Activated T-helper 1 cell treated with anti-CD3 and anti-CD28 coated beads, Interleukin-2, amount 50 U/mL, for 16 hours (primary cell): ENCODE measurements around the gene GNA12.

Source experiments
- DNase-seq, 2 donors: peaks; one replicate each; pipeline ENCODE4 v3.0.0-alpha.2; 2020; ENCODE audit warnings: low read depth in 1 of 2, low spot score in 1 of 2

GNA12 gene

GRCh38 chr7:2805213-2805944 lies 38.7 kb downstream of the GNA12 start:
- DNase-seq, result no peak

DNA sequence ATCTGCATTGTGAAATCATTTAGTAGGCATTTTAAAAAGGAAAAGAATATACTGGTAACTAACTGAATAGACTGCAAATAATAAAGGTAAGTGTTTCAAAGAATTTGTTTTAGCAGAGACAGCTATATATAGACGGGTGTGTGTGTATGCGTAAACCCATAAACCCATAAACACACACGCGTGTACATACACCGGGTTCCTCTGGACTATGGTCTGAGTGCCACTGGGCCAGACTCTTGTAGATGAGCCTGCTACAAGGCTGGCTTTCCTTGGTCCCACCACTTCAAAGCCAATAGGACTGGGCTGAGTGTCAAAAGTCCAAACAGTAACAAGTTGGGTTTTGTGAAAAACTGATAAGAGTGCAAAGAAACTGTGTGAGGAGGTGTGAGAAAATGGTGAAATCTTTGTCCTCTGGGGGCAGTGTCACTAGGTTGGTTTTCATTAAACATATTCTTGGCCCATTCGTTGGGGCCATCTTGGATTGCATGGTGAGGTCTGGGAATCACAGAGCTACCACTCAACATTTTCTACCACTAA lies 39.8 kb downstream of the GNA12 start:
- no peak for DNase-seq

DNA sequence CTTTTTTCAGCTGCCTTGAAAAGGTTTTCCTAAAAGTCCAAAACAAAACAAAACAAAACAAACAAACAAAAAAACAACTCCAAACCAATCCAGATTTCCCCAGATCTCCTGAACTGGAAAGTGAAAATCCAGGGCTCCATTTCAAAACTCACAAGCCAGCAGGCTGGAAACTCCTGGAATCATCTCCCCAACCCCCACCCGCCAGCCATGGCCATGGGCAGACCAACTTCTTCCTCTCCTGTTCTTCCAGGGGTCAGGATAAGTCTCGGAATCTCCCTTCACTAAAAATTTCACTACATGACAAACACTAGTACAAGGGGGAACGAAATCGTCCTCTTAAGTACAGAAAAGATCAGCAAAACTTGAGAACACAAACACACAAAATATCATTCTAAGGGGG lies 40.4 kb downstream of the GNA12 start:
- DNase-seq, result no peak

GRCh38 chr7:2803342-2803692 lies 40.8 kb downstream of the GNA12 start:
- no peak for DNase-seq

DNA sequence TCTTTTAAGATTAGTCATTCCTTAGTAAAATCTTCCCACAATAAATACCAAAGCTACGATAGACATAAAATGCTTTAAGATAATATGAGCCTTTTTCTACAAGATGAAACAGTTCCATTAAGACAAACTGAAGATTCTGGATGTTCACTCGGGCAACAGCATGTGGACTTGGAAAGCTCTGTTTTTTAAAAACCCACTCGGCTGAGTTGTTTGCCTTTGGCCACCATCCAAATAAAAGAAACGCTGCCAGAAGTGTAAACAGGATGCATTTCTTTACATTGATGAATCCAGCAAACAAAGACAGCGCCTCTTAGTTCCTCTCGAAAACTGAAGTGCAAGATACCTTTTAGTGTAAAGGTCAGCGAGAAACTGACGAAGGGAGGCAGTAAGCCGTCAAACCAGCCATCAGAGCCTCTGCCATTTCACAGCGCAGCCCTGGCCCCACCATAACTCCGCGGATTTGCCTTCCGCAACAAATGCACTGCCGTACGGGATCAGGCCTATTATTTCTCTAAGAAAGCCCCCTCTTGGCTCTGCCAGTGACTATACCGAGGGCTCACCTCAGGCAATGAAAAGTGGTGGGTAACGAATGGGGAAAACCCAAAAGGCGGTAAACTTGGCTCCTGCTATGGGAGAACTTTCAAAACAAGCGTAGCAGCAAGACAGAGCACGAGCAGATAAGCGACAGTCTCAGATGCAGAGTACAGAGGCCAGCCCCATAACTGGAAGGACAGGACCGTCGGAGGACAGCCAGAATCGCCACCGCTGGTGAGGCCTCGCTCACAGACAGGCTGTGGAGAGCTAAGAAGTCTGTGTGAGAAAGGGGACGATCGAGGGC lies 41.4 kb downstream of the GNA12 start:
- no peak for DNase-seq

DNA sequence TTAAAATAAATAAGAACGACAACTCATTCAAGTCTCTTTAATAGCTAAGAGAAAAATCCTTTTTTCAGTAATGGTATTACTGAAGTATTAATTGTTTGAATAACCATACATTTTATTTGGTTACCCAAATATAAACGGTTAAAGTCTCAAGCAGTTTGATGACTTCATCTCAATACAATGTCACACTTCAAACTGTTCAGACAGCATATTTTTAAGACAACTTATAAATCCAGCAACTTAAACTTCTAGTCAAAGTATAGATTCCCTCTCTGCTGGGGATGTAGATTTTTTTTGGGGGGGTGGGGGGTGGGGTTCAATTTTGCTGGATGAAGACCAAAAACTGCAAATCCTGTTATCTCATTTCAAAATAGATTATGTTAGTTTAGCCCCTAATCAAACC lies 42.0 kb downstream of the GNA12 start:
- no peak for DNase-seq

- DNase-seq, result no peak
These were observed 43.0 kb downstream of the GNA12 start for GRCh38 chr7:2800931-2801688.

DNA sequence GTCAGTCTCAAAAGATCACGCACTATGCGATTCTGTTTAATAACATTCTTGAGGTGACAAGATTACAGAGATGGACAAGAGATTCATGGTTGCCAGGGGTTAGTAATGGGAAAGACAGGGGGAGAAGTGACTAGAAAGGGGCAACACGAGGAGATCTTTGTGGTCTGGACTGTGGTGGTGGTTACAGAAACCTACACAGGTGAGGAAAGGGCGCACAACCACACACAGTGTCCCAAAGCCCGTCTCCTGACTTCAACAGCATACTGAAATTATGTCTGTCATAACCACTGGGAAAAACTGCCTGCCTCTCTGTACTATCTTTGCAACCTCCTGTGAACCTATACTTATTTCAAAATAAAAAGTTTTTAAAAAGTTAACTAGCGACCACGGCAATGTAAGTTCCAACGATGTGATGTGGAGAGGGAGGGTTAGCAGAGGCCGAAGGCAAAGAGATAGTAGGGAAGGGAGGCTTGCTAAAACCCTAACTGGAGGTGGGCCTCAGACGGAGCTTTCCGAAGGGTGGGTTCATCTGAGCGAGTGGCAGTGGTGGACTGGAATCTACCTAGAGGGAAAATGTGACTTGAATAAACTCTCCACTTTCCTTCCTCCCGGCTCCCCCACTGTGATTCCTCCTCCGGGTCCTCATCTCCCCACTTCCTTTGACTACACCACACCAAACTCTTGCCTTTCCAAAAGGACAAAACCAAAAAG lies 43.7 kb downstream of the GNA12 start:
- no peak for DNase-seq

DNA sequence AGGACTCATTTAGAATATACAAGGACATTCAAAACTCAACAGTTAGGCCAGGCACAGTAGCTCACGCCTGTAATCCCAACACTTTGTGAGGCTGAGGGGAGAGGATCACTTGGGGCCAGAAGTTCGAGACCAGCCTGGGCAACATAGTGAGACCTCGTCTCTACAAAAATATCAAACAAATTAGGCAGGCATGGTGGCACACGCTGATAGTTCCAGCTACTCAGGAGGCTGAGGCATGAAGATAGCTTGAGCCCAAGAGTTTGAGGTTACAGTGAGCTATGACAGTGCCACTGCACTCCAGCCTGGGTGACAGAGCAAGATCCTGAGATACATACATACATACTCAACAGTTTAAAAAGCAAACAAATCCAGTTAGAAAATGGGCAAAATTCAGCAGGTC lies 44.9 kb downstream of the GNA12 start:
- no peak for DNase-seq

DNA sequence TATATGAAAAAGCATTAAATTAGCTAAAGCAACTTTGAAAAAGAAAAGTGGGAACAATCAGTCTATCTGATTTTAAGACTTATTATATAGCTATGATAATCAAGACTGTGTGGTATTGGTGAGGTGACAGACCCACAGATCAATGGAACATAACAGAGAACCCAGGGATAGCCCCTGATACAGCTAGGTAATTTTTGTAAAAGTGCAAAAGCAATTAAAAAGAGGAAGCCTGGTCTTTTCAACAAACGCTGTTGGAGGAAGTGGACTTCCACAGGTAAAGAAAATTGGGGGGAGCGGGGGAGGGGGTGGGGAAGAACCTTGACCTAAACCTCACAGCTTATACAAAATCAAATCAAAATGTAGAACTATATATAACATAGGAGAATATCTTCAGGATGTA lies 45.4 kb downstream of the GNA12 start:
- DNase-seq, result no peak

DNA sequence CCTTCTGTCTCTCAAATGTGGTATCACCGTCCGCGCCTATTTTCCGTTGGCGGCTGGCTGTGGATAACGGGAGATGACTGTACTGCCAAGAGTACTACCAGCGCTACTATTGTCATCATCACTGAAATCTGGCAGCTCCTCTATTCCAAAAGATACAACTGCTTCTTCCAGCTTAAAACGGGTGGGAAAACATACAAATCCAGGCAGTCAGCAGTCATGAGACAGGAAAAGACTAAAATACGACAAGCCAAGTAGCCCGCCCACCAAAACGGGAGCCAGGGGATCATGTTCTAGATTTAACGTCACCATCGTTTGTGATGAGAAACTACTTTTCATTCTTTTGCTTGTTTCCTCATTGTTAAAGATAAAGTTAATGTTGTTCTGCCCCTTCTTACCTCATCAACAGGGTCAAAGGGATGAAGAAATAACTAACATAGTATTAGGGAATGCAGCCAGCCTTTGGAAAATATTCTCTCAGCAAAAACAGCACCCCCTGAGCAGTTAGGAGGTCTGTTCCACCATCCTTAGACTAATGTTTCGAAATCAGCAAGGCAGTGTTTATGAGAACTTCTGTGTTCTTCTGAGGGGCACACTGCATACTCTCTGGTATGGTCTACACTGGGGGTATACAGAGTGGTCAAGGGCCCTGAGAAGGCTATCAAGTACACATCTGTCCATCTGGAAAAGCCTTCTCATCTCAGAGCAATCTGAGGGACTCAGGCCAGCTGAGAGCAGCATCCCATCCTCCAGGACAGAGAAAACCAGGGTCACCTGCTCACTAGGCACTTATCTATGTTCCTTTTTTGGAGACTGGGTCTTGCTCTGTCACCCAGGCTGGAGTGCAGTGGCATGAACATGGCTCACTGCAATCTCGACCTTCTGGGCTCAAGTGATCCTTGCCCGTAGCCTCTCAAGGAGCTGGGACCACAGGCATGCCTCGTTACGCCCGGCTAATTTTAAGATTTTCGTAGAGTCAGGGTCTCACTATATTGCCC lies 47.5 kb downstream of the GNA12 start:
- DNase-seq, result no peak

DNA sequence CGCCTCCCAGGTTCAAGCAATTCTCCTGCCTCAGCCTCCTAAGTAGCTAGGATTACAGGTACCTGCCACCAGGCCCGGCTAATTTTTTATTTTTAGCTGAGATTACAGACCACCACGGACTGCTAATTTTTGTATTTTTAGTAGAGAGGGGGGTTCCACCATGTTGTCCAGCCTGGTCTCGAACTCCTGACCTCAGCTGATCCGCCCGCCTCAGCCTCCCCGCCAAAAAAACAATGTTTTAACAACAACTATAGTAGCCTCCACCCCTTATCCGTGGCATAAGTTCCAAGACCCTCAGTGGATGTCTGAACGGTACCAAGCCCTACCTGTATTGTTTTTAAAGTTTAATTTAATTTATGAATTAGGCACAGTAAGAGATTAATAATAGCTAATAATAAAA lies 48.2 kb downstream of the GNA12 start:
- DNase-seq, result no peak

GRCh38 chr7:2794836-2795636 lies 49.1 kb downstream of the GNA12 start:
- no peak for DNase-seq

DNA sequence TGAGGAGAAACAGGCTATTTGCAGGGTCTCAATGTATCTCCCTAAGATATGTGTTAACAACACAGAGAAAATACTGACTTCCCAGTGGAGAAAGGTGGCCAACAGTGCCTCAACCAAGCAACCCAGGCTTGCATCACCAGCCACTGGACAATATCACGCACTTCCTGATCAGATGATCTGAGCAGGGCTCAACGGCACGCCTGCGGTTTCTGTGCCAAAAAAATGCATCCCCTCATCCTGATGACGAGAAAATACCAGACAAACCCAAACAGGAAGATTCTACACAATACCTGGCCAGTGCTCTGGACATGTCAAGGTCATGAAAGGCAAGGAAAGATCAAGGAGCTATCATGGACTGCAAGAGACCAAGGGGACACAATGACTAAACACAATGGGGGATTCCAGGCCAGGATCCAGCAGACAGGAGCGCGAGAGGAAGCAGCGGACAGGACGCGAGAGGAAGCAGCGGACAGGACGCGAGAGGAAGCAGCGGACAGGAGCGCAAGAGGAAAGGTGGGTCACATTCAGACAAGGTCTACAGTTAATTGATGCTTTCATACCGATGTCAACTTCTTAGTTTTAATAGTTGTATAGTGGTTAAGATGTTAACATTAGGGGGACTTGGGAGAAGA lies 51.1 kb downstream of the GNA12 start:
- DNase-seq, result no peak

DNA sequence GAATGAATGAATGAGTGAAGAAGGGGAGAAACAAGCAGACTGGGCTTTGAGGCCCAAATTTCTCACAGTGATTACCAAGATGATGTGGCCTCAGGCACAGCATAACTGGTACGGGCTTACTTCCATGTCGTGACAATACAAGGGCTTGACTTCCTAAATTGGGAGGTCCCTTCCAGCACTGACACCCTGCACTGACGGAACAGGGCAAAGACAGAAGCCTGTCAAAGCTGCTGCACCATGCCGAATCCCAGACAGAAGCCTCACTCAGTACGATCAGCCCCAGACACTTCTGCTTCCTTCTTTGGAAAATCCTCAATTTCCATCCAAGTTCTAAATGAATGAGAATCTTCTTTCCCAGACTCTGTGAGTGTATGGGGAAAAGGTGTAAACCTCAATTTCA lies 51.9 kb downstream of the GNA12 start:
- DNase-seq, result no peak

DNA sequence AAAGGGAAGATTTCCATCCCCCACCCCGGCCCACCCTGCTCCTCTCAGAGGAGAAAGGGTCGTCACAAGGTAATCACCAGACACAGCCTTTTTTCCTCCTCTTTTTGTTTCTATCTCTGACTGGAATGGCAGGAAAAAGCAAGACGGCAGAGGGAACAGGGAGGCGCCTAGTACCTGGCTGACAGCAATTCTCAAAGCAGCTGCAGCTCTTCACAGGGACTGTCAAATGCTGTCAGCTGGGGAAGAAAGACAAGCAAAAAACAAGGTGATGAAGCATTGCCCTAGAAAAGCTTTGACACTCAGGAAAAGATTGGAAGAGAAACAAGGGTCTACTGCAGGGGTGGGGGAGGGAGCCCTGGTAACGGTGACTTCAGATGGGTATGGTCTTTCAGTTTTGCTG lies 52.7 kb downstream of the GNA12 start:
- DNase-seq, result no peak

DNA sequence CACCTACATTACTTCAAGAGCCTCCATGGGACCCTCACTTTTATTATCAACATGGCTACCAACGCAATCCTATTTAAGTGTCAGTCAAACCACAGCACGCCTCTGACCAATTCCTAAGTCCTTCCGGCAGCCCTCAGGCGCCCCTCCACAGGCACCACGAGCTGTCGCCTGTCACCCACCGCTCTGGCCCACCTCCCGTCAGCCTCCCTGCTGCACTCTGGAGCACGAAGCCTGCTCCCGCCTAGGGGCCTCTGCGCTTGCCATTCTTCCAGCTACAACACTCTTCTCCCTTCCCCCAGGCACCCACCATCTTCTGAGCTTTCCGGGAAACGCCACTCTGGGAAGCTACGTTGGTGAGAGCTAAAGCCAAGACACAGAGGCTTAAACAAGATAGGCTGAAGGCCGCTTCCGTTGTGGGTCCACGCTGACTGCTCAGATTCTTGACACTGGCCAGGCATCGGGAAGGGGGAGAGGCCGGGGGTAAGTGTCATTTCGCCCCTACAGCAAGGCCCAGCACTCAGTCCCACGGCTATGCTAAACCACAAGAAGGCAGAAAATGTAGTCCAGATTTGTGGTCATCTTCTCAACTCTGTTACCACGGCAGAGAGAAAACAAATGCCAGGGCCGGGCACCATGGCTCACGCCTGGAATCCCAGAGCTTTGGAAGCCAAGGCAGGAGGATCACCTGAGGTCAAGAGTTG lies 56.7 kb downstream of the GNA12 start:
- no peak for DNase-seq

GRCh38 chr7:2786607-2787116 lies 57.4 kb downstream of the GNA12 start:
- no peak for DNase-seq
